HG03175 (cell line): ENCODE data around the gene THYN1.
A peak's percentile ranks its signal among the peaks of the same experiment; 100 is the strongest.

Experiments
- ATAC-seq: cut with Tn5 transposase; IDR thresholded peaks from one replicate; pipeline ENCODE4 v1.9.1; 2021; ENCODE audit warnings: mild to moderate bottlenecking, moderate library complexity; ENCODE audit not compliant: unreplicated experiment

THYN1 gene

DNA sequence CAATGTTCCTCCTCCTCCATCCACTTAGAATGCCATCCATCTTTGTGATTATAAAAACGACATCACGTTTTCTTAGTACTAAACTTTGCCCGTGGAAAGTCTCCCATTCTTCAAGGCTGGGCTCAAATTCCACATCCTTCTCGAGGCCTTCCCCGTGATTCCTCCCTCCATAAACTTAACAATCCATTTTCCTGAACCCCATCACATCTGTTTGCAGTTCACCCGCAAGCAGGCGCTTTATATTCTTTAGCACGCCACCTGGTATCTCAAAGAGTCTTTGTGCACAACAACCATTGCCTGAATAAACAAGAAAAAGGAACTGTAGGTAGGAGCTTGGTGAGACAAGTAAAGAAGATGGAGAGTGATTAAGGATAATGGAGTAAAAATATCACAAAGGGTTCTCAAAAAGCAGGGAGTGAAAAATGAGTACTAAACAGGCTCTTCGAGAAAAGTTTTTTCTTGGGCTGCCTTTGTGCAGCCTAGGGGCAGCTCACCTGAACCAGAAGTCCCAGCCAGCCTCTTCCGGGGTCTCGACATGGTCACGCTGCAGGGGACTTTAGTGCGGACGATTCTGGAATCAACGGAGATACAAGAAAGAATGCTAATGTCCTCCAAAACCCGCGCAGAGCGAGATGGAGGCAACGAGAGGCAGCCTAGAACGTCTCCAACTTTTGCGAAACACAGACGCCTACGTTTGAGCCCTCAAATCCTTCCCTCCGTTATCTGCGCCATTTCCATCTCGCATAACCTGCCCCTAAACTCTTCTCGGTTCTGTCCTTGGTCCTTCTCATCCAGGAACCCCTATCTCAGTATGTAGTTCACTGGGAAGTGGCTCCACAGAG is 585 bp downstream of the THYN1 start:
- ATAC-seq = peak; percentile 25

DNA sequence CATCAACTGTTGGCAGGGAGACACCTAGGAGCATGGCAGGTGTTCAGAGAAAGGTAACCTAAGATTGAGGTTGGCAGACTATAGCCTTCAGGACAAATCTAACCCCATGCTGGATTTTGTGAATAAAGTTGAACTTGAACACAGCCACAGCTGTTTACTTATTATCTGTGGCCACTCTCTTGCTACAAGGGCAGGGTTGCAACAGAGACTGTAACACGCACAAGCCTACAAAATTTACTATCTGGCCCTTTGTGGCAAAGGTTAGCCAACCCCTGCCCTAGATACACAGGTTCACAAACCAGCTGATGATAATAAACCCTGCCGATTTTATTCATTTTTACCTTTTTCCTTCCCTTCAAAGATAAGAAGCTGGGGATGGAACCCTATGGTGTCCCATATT is 2.5 kb downstream of the THYN1 start:
- ATAC-seq = no peak

DNA sequence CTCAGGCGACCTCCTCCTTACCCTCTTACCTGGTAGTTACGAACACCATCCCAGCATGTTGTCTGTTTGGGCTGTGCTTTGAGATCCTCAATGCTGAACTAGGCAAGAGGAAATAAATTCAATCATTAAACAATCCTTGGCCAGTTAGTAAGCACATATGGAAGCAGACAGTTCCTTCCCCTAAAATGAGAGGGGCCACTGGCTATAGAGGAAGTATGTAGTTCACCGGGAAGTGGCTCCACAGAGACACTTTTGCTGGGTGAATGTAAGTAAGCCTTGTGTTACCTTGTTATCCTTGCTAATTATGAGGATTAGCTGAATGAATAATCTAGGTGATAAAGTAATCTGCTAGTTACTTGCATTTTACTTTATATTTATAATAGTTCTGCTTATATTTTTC is 2.9 kb downstream of the THYN1 start:
- ATAC-seq = no peak

DNA sequence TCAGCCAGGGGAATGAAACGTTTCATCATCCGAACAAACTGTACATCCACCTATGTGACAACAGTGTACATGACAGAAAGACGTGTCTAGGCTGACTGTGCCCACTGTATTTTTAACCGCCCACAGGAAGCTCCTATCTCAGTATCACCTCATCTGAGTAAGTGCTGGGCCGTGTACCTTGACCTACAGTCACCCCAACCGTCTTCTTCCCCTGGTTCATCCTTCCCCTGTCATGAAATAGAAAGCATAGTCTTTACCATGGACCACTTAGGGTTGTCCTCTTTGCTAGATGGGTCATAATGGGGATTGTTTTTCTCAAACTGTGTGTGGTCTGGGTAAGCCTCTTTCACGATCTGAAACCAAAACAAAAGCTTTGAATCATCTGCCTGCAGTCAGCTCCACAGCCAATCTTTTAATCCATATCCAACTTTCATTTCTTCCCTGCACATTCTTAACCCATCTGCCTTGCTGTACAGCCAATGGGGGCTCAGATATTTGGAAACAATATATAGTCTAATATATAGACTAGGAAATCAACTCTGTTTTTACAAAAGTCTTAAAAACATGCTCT is 4.2 kb downstream of the THYN1 start:
- ATAC-seq = no peak

DNA sequence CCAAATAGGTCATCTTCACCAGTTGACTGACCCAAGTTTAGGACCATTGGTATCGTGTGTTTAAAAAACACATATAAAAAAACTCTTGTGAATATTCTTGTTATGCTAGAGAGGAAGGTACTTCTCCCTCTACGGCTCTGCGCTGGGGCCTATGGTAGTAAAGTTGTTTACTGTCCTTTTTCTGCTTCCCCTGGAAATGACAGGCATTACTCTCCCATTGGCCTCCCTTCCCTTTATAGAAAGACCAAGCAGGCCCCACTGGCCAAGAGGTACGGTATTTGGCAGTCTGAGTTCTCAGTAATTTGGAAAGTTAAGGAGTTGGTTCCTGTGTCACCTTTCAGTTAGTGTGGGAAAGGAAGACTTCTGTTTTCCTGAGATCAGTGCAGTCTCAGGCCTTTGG is 6.5 kb downstream of the THYN1 start:
- no peak for ATAC-seq

DNA sequence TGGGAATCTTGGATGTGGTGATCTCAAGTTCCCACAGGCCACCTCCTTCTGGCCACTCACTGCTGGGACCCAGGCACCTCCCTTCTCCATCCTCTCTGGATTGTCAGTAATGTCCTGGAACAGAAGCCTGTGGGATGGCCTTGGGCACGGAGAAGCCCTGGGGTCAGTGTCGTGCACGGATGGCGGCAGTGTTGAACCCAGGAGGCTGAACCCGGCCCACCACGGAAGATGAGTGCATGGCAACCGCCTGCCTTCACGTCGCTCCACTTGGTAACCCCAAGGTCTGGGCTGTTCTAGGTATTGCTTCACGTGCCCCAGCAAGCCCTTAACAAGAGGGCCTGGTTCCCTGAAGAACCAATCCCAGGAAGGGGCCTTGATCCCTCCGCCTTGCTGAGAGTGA is 7.1 kb downstream of the THYN1 start:
- no peak for ATAC-seq

DNA sequence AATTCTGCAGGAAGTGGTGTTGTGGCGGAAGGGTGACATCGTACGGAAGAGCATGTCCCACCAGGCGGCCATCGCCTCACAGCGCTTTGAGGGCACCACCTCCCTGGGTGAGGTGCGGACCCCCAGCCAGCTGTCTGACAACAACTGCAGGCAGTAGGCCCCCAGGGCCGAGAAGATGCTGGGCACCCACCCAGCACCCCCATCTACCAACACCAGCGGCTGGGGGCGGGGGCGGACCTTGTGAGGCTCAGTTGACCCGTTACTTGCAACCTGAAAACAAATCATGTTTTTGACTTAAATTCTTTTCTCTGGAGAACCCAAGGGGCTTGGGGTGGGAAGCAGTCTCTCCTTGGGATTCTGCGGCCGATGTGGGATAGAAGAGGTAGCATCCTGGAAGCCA is 7.7 kb downstream of the THYN1 start:
- no peak for ATAC-seq

DNA sequence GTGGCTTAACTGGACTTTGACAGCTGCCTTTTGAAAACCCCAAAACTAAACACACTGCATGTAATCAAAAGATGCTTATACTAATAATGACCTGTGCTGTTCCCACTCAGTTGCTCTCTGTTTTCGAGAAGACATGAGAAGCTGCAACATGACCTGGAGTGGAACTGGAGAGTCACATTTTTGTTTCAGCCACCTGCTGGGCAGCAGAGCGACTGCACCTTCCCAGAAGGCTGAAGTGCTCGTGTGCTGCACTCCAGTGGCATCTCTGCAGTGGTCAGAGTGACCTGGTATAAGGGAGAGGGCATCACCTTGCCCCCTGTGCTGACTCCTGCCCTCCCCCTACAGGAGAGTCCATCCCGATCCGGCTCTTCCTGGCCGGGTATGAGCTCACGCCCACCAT is 8.6 kb downstream of the THYN1 start:
- ATAC-seq = peak; percentile 90

DNA sequence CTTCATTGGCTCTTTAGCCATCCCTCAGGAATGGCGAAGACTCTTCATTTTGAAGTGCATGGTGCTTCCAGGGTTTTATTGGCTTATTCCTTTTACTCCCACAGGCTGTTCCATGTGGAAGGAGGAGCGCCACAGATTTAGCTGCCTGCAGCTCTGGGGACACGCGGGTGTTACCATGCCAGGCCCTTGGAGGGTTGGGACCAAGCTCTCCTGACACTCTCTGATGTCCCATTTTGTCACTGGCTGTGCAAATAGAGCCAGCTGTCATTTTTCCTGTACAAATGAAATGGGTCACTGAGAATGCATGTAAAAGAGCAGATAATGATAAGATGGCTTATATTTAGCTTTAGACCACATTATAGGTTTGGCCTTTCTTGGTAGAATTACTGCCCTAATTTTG is 9.2 kb downstream of the THYN1 start:
- no peak for ATAC-seq

DNA sequence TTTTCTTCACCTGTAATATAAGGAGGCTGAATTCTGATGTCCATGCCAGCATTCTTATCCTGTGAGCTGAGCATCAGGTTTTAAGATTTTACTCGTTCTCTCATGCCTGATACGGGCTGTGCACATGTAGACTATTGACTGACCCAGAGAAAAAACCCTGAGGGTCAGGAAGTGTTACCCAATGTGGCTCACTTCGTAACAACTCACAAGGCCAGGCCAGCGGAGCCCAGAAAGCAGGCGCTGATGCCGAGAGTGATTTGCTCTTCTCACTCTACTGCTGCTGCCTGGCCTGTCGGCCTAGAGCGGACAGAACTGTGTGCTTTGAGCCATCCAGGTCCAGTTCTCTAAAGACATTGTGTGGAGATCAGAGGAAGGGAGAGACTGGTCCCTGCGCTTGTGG is 10.8 kb downstream of the THYN1 start:
- no peak for ATAC-seq

DNA sequence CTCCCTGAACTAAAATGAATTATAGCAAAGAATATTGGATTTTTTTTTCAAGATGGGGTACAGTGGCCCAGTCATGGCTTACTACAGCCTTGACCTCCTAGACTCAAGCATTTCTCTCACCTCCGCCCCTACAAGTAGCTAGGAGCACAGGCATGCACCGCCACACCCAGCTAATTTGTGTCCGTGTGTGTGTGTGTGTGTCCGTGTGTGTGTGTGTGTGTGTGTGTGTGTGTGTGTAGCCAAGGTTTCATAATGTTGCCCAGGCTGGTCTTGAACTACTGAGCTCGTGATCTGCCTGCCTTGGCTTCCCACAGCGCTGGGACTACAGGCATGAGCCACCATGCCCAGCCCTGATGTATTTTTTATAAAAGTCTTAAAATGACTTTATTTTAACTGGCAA is 12.6 kb downstream of the THYN1 start:
- ATAC-seq = no peak

DNA sequence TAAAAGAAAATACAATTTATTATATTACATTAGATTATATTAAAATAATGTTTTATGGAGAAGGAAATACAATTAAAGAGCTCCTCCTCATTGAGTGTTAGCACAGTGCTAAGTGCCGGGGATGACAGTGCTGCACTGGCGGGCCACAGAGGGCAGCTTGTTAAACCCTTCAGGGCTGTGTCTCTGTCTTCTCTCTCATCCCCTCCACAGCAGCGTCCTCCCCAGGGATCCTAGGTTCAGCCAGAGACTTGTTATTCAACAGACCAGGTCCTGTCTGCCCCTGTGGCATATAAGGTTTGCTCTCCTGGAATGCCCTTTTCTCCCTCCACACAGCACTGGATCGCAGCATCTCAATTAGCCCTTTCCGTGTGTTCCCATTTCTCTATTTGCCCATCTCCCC is 14.2 kb downstream of the THYN1 start:
- ATAC-seq = no peak

DNA sequence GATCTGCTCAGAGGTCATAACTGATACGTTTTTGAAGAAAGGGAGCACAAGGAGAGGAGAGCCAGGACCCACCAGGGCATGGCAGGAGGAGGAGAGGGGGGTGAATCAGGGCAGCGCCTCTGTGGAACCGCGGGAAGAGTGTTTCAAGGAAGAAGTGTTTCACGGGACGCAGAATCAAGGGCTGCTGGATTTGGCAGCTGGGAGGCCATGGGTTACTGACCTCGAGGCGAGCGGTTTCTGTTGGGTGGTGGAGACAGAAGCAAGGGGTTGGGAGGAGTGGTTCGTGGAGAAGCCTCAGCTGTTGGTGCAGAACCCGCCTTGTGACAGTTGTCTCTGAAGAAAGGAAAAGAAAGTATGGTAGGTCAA is 15.6 kb downstream of the THYN1 start:
- ATAC-seq = no peak

DNA sequence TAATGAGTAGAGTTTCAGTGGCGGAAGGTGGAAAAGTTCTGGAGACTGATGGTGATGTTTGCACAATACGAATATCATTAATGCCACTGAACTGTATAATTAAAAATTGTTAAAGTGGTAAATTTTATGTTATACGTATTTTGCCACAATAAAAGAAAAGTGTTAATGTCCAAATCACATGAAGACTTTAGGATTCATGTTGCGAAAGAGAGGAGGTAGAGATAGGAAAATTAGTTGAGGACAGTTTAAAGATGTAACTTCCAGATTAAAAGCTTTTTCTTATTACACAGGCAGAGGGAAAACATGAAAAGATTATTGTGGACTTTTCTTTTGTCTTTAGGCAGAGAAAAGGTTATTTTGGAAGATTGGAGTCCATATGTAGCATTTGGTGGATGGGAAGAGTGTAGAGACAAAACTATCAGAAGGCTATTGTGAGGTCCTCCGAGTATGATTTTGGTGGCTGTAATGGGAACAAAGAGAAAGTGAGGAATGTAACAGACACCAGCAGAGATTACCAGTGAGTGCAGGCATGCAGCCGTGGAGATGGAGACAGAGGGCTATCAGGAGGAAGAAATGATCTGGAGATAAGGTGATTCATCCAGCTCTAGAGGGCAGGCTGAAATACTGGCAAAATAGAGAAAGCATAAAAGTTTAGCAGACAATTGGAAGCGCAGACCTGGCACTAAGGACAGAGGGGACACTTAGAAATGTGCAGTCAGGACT is 16.2 kb downstream of the THYN1 start:
- no peak for ATAC-seq

DNA sequence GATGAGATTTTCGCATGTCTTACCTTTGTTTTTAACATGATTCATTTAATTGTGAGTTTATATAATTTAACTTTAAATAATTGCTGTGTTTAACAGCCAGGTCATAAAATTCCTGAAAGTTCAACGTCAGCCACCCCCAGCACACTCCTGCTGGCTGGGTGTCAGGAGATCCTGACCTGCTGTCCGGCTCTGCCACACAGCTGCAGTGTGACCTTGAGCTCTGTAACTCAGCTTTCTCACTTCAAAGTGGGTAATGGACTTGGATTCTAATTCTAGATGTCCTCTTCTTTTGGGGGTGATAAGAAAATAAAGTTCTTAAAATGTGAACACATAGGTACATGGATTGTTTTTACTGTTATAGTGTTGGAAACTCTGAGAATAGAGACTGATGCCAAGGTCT is 17.8 kb downstream of the THYN1 start:
- no peak for ATAC-seq

DNA sequence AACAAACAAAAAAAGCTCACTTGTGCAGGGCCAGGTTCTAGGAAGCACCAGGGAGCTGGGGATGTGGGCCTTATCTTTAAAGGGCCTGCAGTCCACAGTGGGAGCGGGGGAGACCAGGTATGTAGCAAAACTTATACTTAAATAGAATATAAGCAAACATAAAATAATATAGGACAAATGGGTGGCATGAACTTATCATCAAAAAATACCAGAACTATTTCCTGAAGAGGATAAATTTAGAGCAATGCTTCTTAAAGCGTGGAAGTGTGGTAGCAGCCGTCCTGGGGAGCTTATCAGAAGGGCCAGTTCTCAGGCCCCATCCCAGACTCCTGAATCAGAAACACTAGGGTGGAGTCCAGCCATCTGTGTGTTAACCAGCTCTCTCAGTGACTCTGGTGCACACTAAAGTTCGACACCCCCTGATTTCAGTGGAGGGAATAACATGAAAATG is 19.4 kb downstream of the THYN1 start:
- ATAC-seq = no peak

DNA sequence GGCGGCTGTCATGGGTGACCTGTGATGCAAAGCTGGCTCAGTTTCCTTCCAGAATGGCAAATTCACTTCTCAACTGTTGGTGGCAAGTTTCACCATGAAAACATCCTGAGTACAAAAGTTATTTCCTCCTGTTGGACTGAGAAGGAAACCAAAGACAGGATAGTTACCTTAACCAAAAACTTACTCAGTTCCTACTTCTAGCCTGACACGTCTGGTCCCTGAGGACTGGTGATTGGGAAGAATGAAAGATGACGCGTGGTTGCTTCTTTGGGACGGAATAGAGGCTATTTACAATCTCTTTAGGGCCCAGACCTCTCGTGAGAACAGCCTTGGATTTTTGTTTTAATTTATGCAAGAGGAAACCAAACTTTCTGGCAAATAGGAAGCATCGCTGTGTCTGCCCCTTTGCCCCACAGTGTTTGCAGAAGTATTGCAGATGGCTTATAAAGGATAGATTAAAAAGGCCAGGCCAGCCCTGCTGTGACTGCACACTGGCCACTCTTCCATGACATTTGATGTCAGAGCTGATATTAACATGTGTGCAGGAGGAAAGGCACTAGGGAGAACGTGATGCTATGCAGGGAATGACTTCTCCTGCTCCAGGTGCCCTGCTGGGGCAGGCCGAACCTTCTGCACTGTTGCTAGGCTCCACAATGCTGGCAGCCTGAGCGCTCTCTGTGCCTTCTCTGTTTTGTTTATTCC is 21.0 kb downstream of the THYN1 start:
- peak; percentile 18 for ATAC-seq

DNA sequence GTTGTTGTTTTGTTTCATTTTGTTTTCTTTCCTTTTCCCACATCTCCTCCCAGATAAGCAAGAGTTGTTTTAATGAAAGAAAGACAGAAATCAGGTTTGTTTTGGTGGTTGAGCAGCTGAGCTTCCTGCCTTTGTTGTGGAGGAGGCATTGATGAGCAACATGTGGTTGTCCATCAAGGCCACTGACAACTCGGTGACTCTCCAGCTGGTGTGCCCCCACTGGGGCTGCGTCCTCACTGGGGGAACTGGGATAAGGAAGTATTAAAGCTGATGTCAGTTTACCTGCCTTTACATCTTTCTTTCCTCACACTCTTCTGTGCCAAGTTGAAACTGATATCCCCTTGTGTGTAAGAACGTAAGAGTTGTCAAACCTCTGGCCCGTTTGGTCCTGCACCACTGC is 22.8 kb downstream of the THYN1 start:
- no peak for ATAC-seq

DNA sequence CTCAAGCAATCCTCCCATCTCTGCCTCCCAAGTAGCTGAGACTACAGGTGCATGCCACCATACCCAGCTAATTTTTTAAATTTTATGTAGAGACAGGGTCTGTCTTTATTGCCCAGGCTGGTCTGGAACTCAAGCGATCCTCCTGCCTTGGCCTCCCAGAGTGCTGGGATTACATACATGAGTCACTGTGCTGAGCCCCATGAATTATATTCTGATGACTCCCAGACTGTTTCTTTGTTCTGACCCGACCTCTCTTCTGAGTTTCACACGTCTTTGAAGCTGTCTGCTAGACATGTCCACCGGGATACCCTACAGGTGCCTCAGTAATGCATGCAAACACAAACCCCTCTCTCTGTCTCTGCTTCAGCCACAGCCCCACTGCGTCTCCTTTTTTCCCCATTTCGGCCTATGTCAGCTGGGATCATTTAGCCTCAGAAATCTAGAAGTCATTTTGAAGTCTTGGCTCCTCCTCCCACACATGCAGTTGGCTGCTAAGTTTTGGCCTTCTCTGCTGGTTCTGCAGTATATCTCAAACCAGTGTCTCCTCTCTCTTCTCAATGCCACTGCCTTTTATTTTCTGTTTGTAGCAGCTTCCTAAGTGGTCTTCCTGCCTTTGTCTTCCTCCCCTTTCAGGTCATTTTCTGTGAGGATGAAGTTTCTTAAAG is 23.9 kb downstream of the THYN1 start:
- no peak for ATAC-seq

DNA sequence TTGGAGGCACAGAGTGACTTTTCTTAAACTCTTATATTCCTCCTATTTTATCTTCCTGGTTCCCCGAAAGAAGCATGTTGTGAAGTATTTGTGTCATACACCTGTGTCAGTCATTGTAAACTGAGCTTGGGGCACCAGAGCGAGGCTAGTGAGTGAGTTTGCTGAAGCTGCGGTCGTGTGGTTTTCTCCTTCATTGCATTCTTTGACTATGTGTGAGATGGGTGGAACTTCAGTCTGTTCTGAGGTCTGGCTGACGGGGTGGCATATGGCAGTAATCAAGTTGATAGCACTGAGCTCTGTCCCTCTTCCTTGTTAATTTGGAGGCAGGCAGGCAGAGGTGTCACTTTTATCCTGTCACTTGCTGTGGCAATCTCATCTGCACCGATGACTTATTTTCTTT is 24.5 kb downstream of the THYN1 start:
- peak; percentile 59 for ATAC-seq

DNA sequence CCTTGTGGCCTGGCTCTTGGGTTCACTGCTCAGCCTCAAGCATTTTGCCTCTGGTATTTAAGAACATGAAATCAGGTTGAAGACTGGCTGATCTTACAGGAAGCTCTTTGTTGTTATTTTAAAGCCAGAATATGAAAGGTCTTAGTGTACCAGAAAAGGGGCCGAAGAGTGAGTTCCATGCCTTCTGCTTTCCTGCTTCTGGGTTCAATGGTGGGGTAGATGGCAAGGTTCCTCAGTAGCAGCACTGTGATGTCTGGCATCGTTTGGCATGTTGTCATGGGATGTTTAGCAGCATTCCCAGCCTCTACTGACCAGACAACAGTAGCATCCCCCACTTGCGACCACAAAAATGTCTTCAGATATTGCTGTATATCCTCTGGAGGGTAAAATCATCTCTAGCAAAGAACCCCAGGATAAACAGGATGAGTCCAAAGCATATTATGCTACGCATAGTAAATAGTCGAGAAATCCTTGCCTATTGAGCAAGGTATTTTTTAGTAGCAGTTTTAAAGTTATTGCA is 26.3 kb downstream of the THYN1 start:
- ATAC-seq = no peak
